Measurements from ENCODE around the gene COMMD10. TPM values are rescaled to one million over a fixed set of nuclear protein-coding genes. Genes with fewer than 3 reads are reported as not detected.
"Not testable (repeated sequence)": the region's sequence is repeated elsewhere in the genome, so short reads cannot be mapped to it uniquely, and the experiment has no call there.

Gene COMMD10
- total RNA-seq, result 31.5 TPM
- long read RNA-seq, transcript COMMD10-201 (7 exons, 1,469 nt), result major isoform, 54 of 67 reads
- long read RNA-seq, partial matches to known transcripts, result 0 of 67 reads
- long read RNA-seq, other reads (novel, unspliced or antisense), result 13 of 67 reads

DNA sequence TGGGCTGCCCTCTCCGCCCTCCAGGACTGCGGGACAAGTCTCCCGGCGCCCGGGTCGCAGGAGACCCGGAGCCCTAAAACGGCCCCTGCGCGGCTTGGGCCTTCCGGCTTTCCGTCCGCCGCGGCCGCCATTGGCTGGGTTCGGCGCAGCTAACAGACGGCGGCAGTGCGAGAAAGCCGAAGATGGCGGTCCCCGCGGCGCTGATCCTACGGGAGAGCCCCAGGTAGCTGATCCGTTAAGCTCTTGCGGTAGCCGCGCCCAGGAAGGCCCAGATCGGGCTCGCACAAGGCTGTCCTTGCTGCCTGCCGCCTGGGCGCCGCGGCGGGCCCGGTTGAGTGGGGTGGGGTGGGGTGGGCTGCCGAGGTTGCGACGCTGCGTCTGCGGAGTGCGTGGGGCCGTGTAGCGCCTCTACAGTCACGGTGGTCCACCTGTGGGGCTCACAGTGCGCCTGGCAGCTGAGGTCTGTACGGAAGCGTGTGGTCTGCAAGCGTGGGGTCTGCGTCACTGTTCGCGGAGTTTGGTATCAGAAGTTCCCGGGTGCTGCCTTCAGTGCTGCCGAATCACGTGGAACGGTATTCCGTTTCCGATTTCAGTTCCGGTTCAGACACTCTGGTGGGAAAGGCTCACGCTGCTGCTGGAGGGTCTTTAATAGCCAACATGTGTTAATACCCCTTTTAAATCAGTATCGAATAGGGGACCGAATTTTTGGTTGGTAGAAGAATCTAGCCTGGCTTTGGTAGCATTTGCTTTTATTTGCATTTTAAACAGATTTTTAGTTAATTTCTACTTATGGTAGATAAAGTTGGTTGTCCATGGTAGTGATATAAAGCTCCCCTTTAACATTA, at the start of gene COMMD10:
COMMD10 (plus strand) TSS at position 155 of the 845 bp plus-strand sequence.
- peak; percentile 89 for DNase-seq
- intact Hi-C loops (cut with DNase I), result no loop called here
- peak; percentile 96 for ATAC-seq (ENCODE audit: poor library complexity)

DNA sequence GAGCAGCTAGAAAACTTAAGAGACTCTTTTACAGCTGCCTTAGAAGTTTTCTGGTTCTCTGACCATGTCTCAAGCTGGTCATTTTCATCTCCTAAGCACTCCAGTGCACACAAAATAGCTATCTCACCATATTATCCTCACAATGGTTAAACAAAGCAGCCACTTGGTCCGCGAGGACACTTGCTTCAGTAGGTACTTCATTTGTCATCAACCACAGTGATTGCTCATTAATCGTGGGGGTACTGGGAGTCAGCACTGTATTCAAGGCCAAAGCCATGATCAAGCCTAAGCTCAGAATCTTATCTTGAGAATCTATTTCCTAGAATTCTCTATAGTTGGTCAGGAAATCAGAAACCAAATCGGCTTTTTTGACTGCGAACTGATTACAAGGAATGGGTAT, 49.7 kb upstream of the COMMD10 start:
- ATAC-seq (ENCODE audit: poor library complexity) (no peak), DNase-seq (no peak)
- intact Hi-C loops (cut with DNase I), result no loop called here

DNA sequence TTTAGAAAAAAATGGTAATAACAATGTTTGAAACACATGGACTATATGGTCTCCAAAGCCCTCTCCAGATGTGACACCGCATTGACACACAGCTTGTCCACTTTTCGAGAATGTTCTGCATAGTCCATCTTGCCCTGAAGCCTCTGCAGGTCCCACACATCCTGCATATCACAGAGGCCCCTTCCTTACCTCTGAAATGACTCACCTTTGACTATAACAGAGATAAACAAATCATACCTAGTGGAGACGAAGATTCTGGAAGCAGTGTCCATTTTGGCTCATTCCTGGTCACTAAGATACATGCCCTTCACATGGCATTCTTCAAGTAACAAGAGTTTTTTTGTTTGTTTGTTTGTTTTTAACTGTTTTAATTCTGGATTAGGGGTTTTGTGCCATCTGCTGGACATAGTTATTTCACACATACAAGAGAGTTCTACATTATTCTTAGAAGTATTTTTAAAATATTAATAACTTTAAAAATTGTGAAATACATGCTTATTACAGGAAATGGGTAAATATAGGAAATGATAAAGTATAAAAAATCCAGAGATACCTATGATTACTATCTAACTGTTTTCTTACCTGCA, 47.5 kb upstream of the COMMD10 start:
- intact Hi-C loops (cut with DNase I), result no loop called here
- ATAC-seq (ENCODE audit: poor library complexity) (no peak), DNase-seq (no peak)

DNA sequence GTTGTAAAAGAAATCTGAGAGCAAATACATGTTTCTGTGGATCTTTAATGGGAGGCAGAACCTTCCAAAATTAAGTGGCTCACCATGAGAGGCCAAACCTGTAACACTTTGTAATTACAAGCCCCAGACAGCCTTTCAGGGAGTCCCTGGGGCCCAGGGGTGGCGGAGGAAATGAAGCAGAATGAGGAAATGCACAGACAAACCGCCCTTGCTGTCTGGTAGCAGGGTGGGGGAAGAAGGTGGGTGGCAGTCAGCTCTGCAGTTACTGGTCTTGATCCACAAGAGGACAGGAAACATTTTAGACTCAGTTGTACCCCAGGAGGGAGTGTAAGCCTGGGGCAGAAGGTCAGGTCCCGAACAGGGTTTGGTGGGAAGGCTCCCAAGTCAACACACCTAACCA, 46.0 kb upstream of the COMMD10 start:
- no peak for DNase-seq

DNA sequence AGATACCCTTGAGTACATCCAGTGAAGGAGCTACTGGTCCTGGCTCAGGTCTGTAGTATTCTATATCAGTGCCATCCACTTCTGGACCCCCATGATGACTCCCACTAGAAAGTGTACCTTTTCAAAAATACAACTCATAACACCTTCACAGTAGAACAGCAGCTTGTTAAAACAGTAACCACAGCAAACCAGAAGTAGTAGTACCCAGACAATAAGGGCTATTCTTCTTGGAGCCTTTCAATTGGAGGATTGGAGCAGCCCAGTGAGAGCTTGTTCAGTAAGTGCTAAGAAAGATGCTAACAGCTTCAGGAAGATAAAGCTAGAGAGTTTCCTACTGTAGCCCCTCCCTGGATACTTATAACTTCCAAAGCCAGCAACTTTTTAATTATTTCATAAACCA, 42.5 kb upstream of the COMMD10 start:
- DNase-seq (no peak), ATAC-seq (ENCODE audit: poor library complexity) (no peak)
- intact Hi-C loops (cut with DNase I), result no loop called here

More for the DNA sequence above, 46.0 kb upstream of the COMMD10 start:
- intact Hi-C loops (cut with DNase I), result no loop called here
- ATAC-seq (ENCODE audit: poor library complexity), result no peak

DNA sequence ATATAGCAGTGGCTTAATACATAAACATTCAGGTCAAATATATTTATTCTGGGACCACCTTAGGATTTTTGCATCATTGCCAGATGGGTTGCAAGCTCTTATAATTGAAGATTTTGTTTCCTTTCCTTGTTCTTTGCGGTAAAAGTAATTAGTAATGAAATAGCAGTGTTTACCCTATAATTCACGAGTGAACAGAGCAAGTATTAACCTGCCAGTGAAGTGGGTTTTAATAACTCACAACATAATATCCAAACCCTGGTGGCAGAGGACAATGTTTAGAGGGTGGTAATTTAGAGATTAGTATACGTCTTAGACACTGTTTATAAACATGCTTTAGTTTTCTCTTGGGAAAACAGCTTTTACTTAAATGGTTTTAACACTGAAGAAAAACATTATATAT, 40.8 kb upstream of the COMMD10 start:
- no peak for ATAC-seq (ENCODE audit: poor library complexity)
- DNase-seq, result no peak
- intact Hi-C loops (cut with DNase I), result no loop called here

DNA sequence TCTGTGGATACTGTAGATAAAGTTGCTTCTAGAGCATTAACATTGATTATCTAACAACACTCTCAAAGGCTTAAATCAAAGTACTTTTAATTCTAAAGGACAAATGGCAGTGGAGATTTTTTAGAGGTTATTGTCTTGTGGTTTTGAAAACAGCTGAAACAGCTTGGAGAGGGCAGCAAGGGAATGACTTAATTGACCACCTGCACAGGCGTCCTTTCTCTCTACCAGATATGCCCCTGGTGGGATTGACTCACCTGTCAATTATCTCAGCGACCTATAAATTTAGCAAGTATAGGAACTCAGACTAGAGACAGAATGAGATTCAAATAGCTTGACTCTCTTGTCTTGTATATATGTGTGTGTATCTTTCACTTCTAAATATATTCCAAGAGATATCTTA, 39.0 kb upstream of the COMMD10 start:
- intact Hi-C loops (cut with DNase I), result no loop called here
- ATAC-seq (ENCODE audit: poor library complexity), result no peak
- no peak for DNase-seq

DNA sequence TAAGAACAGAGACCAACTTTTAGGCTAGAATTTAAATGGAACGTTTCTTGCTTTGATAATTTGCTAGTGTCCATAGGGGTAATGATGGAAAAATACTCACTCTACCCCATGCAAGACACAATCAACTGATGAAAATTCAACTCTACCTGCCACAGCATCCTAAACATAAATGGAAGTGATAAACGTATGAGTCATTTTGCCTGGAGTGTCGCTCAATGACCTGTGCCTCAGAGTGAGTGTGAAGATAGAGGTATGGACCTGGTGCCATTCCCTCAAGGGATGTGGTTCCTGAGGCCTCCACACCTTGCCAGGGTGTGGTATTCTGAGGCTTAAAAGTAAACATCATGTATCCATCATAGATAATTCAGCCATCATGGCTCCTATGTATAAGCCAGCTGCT, 38.6 kb upstream of the COMMD10 start:
- DNase-seq, result no peak
- intact Hi-C loops (cut with DNase I), result no loop called here
- ATAC-seq (ENCODE audit: poor library complexity), result no peak

DNA sequence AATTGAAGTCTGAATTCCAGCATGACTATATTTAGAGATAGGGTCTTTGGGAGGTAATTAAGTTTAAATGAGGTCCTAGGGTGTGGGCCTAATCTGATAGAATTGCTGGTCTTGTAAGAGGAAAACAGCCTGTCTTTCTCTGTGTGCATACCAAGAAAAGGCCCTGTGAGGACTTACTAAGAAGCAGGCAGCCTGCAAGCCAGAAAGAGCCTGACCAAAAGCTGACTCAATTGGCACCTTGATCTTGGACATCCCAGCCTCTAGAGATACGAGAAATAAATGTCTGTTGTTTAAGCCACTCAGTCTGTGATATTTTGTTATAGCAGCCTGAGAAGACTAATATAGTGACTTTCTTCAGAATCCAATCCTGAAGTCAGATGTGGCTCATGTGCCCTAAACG, 38.0 kb upstream of the COMMD10 start:
- DNase-seq, result no peak
- no peak for ATAC-seq (ENCODE audit: poor library complexity)
- intact Hi-C loops (cut with DNase I), result no loop called here

DNA sequence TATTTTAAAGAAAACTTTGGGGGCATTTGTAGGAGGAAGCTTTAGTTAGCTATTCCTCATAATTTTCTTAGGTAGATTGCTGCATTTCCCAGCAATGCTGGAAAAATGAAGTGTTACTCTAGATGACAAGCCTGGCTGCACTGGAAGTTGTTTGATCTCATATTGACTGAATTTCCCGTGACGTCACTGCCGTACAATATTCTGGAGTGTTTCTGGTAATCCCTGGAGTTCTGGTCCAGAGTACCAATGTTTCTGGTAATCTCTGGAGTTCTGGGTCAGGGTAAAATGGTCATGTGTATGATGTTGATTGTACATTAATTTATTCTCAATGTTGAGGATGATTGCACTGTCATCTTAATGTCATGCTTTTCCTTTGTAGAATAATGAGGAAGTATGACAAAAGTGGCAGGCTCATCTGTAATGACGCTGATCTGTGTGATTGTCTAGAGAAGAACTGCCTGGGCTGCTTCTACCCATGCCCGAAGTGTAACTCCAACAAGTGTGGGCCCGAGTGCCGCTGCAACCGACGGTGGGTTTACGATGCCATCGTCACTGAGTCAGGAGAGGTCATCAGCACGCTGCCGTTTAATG, 26.4 kb upstream of the COMMD10 start:
- DNase-seq (no peak), ATAC-seq (ENCODE audit: poor library complexity) (no peak)
- intact Hi-C loops (cut with DNase I), result no loop called here

DNA sequence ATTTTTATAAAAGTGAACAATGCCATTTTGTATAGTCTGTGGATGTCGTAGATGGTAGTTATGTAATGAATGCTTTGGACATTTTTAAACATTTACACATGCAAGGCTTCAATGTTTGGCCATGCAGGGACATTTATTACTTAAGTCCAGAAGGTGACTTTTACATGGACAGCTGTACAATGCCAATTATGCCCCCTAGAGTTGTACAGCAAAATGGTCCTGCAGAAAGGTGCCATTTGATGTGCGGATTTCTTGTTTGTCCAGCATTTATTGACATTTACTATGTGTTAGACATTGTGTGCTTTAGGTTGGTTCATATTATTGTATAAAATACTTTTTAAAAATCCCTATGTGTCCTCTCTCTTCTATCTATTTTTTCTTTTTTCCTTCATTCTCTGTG, 22.5 kb upstream of the COMMD10 start:
- DNase-seq, result no peak
- intact Hi-C loops (cut with DNase I), result loop anchor here (10.0 kb wide), 1 partner anchor 178 kb away; no protein-coding TSS in a partner anchor
- no peak for ATAC-seq (ENCODE audit: poor library complexity)

DNA sequence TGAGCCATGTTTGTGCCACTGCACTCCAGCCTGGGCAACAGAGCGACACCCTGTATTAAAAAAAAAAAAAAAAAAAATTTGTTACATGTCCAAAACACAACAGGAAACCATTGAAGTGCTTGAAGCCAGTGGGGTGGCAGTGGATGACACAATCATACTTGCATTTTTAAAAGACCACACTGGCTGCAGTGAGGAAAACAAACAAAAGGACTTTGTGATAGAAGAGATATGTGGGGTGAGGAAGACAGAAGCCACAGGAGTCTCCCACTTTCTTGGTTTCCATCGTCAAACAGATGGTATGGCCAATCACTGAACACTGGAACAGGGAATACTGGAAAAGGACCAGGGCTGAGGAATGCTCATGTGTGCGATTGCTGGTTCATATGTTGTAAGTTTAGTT, 20.9 kb upstream of the COMMD10 start:
- ATAC-seq (ENCODE audit: poor library complexity), result no peak
- intact Hi-C loops (cut with DNase I), result loop anchor here (10.0 kb wide), 1 partner anchor 179 kb away; no protein-coding TSS in a partner anchor
- no peak for DNase-seq

DNA sequence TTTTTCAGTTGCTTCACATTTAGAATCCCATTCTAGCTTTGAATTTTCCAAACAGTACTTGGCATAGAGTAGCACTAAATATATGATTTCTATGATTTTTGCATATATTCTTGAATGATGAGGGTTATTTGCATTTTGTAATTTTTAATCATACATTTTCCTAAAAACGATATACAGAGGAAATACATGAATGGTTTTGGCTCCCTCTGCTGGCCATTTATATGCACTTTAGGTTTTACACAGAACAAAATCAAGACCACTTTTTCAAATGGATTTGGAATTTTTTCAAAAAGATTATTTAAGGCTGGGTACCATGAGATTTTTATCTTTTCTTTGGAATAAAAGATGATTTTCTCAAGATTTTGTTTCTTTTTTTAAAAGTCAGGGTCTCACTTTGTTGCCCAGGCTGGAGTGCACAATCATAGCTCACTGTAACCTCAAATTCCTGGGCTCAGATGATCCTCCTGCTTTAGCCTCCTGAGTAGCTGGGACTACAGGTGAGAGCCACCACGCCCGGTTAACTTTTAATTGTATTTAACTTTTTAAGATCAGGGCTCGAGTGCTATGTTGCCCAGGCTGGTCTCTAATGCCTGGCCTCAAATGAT, 16.7 kb upstream of the COMMD10 start:
- DNase-seq (no peak), ATAC-seq (ENCODE audit: poor library complexity) (peak; percentile 55)
- intact Hi-C loops (cut with DNase I), result loop anchor here (10.0 kb wide), 1 partner anchor 183 kb away; no protein-coding TSS in a partner anchor

DNA sequence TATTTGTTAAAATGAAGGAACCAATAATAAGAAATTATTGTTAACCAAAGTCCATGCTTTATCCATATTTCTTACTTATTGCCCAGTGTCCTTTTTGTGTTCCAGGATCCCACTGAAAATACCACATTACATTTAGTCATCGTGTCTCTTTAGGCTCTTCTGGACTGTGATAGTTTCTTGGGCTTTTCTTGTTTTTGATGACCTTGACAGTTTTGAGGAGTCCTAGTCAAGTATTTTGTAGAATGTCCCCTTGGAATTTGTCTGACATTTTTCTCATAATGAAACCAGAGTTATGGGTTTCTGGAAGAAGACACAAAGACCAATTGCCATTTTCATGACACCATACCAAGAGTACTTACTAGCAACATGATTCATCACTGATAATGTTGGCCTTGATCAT, 13.6 kb upstream of the COMMD10 start:
- no peak for DNase-seq
- intact Hi-C loops (cut with DNase I), result no loop called here
- ATAC-seq (ENCODE audit: poor library complexity), result no peak

DNA sequence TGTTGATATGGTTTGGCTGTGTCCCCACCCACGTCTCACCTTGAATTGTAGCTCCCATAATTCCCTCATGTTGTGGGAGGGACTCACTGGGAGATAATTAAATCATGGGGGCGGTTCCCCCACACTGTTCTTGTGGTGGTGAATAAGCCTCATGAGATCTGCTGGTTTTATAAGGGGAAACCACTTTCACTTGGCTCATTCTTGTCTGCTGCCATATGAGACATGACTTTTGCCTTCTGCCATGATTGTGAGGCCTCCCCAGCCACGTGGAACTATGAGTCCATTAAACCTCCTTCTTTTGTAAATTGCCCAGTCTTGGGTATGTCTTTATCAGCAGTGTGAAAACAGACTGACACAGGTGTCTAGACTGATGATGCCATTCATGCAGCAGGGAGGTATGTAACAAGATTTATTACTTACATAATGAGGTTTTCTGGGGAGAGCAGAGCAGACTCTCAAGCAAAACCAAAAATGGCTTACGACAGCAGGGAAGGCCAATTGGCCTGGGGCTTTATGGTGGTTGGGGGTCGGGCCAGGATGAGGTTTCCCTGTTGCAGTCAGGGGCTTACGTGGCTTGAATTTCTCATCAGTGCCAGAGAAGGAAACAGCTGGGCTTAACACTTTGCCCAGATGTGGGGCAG, 9.5 kb upstream of the COMMD10 start:
- no peak for ATAC-seq (ENCODE audit: poor library complexity)
- no peak for DNase-seq
- intact Hi-C loops (cut with DNase I), result no loop called here

DNA sequence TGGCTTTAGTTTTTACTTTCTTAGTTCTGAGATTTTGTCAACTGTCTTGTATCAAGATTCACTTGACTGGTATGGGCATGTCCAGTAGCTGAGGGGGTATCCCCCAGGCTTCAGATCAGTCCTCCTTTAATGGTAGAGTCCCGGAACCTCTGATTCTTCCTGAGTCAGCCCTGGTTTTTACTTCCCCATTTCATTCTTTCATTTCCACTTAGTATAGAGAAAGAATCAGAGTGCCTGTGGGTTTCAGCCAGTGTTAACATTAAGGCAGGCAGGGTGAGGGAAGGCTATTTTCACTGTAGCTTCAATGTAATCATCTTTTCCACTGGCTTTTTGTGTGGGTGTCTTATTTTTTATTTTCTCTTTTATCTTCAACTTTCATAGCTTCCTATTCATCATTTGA, 8.3 kb upstream of the COMMD10 start:
- DNase-seq, result no peak
- intact Hi-C loops (cut with DNase I), result no loop called here

DNA sequence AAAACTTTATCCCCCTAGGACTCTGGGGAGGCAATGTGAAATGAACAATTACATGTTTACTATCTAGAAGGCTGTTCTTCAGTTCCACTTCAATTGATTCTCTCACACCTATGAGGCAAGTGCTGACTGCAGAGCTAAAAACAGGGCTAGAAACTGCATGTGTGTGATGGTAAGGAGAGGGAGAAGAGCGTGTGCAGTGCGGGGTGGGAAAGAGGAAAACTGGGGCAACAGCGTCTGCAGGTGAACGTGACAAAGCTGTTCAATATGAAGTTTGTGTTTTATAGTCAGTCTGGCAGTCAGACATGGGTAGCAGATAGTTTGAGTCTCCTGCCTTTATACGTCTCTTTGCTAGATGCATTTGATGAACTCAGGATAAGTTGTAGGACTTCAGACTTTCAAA, 6.6 kb upstream of the COMMD10 start:
- DNase-seq, result no peak
- no peak for ATAC-seq (ENCODE audit: poor library complexity)
- intact Hi-C loops (cut with DNase I), result no loop called here

More for the DNA sequence above, 8.3 kb upstream of the COMMD10 start:
- ATAC-seq (ENCODE audit: poor library complexity), result no peak

DNA sequence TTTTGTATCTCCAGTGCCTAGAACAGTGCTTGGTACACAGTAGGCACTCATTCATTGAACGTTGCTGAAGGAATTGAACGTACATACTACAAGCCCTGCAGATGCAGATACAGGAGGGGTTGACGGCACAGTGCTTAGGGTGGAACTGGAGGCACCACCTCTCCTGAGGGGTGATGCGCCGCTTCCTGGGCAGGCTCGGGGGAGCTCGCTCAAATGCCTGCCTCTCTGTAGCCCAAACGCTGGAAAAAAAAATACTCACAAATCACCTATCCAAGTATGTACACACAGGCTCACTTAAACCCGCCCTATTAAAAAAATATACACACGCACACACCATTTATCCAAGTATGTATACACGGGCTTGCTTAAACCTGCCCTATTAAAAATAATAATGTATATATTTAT, 536 bp upstream of the COMMD10 start:
- intact Hi-C loops (cut with DNase I), result no loop called here
- peak; percentile 64 for ATAC-seq (ENCODE audit: poor library complexity)

DNA sequence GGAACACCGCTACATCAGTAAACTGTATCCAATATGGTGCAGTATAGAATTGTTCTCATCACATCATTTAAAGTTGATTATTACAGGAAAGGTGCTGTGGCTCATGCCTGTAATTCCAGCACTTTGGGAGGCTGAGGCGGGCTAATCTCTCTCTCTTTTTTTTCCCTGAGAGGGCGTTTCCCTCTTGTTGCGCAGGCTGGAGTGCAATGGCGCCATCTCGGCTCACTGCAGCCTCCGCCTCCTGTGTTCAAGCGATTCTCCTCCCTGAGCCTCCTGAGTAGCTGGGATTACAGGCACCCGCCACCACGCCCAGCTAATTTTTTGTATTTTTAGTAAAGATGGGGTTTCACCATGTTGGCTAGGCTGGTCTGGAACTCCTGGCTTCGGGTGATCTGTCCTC, 1.5 kb downstream of the COMMD10 start:
- intact Hi-C loops (cut with DNase I); DNase-seq; ATAC-seq (ENCODE audit: poor library complexity): not testable (repeated sequence)

More for the DNA sequence above, 536 bp upstream of the COMMD10 start:
- DNase-seq, result peak; percentile 46

Measured in Right ventricle myocardium superior (tissue), 1 donor.